Measurements from ENCODE around the gene TPCN2.
A peak's percentile ranks its signal among the peaks of the same experiment; 100 is the strongest.

GRCh38 chr11:69131644-69132300 is 83.0 kb downstream of the TPCN2 start:
- no peak for TF ChIP-seq POLR2A (IDR thresholded peaks at IDR 0.05)
- TF ChIP-seq, protein P1, sequence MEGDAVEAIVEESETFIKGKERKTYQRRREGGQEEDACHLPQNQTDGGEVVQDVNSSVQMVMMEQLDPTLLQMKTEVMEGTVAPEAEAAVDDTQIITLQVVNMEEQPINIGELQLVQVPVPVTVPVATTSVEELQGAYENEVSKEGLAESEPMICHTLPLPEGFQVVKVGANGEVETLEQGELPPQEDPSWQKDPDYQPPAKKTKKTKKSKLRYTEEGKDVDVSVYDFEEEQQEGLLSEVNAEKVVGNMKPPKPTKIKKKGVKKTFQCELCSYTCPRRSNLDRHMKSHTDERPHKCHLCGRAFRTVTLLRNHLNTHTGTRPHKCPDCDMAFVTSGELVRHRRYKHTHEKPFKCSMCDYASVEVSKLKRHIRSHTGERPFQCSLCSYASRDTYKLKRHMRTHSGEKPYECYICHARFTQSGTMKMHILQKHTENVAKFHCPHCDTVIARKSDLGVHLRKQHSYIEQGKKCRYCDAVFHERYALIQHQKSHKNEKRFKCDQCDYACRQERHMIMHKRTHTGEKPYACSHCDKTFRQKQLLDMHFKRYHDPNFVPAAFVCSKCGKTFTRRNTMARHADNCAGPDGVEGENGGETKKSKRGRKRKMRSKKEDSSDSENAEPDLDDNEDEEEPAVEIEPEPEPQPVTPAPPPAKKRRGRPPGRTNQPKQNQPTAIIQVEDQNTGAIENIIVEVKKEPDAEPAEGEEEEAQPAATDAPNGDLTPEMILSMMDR (IDR thresholded peaks at IDR 0.05), result peak; percentile 80 to 95 (median 88)
